HEK293 (cell line): Measurements from ENCODE around the gene PCBP3.

Experiments used
- CTCF ChIP-seq: fragments of 450-650 bp; formaldehyde crosslinking; IDR thresholded peaks from 2 replicates; pipeline ENCODE4 v1.5.1; 2016; ENCODE audit warnings: missing biosample characterization, missing genetic modification characterization
- HOXA7 ChIP-seq: sonication (generic); formaldehyde crosslinking; IDR thresholded peaks from 2 replicates; pipeline ENCODE4 v1.8.1; 2022; ENCODE audit warnings: missing genetic modification reagents, borderline replicate concordance
- IKZF3 ChIP-seq: fragments of 450-650 bp; IDR thresholded peaks from 2 replicates; pipeline ENCODE4 v1.5.0; 2018; ENCODE audit warnings: missing biosample characterization, mild to moderate bottlenecking, missing genetic modification characterization, moderate library complexity
- INSM2 ChIP-seq: fragments of 450-650 bp; formaldehyde crosslinking; IDR thresholded peaks from 2 replicates; pipeline ENCODE4 v1.5.1; 2016; ENCODE audit warnings: missing biosample characterization, missing genetic modification characterization
- KLF8 ChIP-seq: fragments of 450-650 bp; formaldehyde crosslinking; IDR thresholded peaks from 2 replicates; pipeline ENCODE4 v1.5.1; 2016; ENCODE audit warnings: missing biosample characterization, missing genetic modification characterization
- PRDM10 ChIP-seq: fragments of 450-650 bp; formaldehyde crosslinking; IDR thresholded peaks from 2 replicates; pipeline ENCODE4 v1.5.1; 2016; ENCODE audit warnings: missing biosample characterization, missing genetic modification characterization
- PRDM4 ChIP-seq: fragments of 450-650 bp; formaldehyde crosslinking; IDR thresholded peaks from 2 replicates; pipeline ENCODE4 v1.5.1; 2017; ENCODE audit warnings: missing biosample characterization, missing genetic modification characterization
- SP3 ChIP-seq: fragments of 450-650 bp; formaldehyde crosslinking; IDR thresholded peaks from 2 replicates; pipeline ENCODE4 v1.5.1; 2016; ENCODE audit warnings: missing biosample characterization, missing genetic modification characterization
- YY1 ChIP-seq: fragments of 450-650 bp; formaldehyde crosslinking; IDR thresholded peaks from 2 replicates; pipeline ENCODE4 v1.5.1; 2018; ENCODE audit warnings: missing biosample characterization, missing genetic modification characterization
- ZBTB6 ChIP-seq: fragments of 450-650 bp; formaldehyde crosslinking; IDR thresholded peaks from 2 replicates; pipeline ENCODE4 v1.5.1; 2017; ENCODE audit warnings: missing biosample characterization, missing genetic modification characterization
- ZIC2 ChIP-seq: fragments of 450-650 bp; formaldehyde crosslinking; IDR thresholded peaks from 2 replicates; pipeline ENCODE4 v1.5.1; 2016; ENCODE audit warnings: missing biosample characterization, missing genetic modification characterization
- ZNF112 ChIP-seq: fragments of 450-650 bp; formaldehyde crosslinking; IDR thresholded peaks from 2 replicates; pipeline ENCODE4 v1.5.0; 2017; ENCODE audit warnings: missing biosample characterization, missing genetic modification characterization
- ZNF140 ChIP-seq: fragments of 450-650 bp; formaldehyde crosslinking; IDR thresholded peaks from 2 replicates; pipeline ENCODE4 v1.5.1; 2016; ENCODE audit warnings: missing biosample characterization, missing genetic modification characterization
- ZNF239 ChIP-seq: fragments of 450-650 bp; formaldehyde crosslinking; IDR thresholded peaks from 2 replicates; pipeline ENCODE4 v1.5.1; 2016; ENCODE audit warnings: missing biosample characterization, missing genetic modification characterization
- ZNF292 ChIP-seq: fragments of 450-650 bp; formaldehyde crosslinking; IDR thresholded peaks from 2 replicates; pipeline ENCODE4 v1.5.1; 2016; ENCODE audit warnings: low read depth, missing biosample characterization, missing genetic modification characterization, borderline replicate concordance
- ZNF311 ChIP-seq: fragments of 450-650 bp; formaldehyde crosslinking; IDR thresholded peaks from 2 replicates; pipeline ENCODE4 v1.5.1; 2017; ENCODE audit warnings: missing biosample characterization, missing genetic modification characterization, borderline replicate concordance
- ZNF350 ChIP-seq: fragments of 450-650 bp; formaldehyde crosslinking; IDR thresholded peaks from 2 replicates; pipeline ENCODE4 v1.5.0; 2017; ENCODE audit warnings: missing biosample characterization, mild to moderate bottlenecking, missing genetic modification characterization
- ZNF404 ChIP-seq: fragments of 450-650 bp; formaldehyde crosslinking; IDR thresholded peaks from 2 replicates; pipeline ENCODE4 v1.5.1; 2017; ENCODE audit warnings: missing biosample characterization, missing genetic modification characterization
- ZNF514 ChIP-seq: fragments of 450-650 bp; formaldehyde crosslinking; IDR thresholded peaks from 2 replicates; pipeline ENCODE4 v1.5.1; 2016; ENCODE audit warnings: missing biosample characterization, missing genetic modification characterization
- ZNF560 ChIP-seq: fragments of 450-650 bp; formaldehyde crosslinking; IDR thresholded peaks from 2 replicates; pipeline ENCODE4 v1.5.1; 2017; ENCODE audit warnings: missing biosample characterization, missing genetic modification characterization, borderline replicate concordance
- ZNF571 ChIP-seq: fragments of 450-650 bp; formaldehyde crosslinking; IDR thresholded peaks from 2 replicates; pipeline ENCODE4 v1.5.0; 2017; ENCODE audit warnings: missing biosample characterization, missing genetic modification characterization
- ZNF610 ChIP-seq: fragments of 450-650 bp; formaldehyde crosslinking; IDR thresholded peaks from 2 replicates; pipeline ENCODE4 v1.5.1; 2016; ENCODE audit warnings: missing biosample characterization, missing genetic modification characterization, borderline replicate concordance
- ZNF785 ChIP-seq: fragments of 450-650 bp; formaldehyde crosslinking; IDR thresholded peaks from 2 replicates; pipeline ENCODE4 v1.5.1; 2016; ENCODE audit warnings: missing biosample characterization, missing genetic modification characterization
- ZNF837 ChIP-seq: fragments of 450-650 bp; formaldehyde crosslinking; IDR thresholded peaks from 2 replicates; pipeline ENCODE4 v1.5.1; 2016; ENCODE audit warnings: missing biosample characterization, missing genetic modification characterization
- TF ChIP-seq, protein P1 (sequence below): sonication (generic); formaldehyde crosslinking; IDR thresholded peaks from 2 replicates; pipeline ENCODE4 v1.8.1; 2022; ENCODE audit warnings: mild to moderate bottlenecking, moderate library complexity, missing genetic modification reagents
- TF ChIP-seq, protein P2 (sequence below): fragments of 450-650 bp; formaldehyde crosslinking; IDR thresholded peaks from 2 replicates; pipeline ENCODE4 v1.5.1; 2016; ENCODE audit warnings: missing biosample characterization, missing genetic modification characterization

PCBP3 gene

DNA sequence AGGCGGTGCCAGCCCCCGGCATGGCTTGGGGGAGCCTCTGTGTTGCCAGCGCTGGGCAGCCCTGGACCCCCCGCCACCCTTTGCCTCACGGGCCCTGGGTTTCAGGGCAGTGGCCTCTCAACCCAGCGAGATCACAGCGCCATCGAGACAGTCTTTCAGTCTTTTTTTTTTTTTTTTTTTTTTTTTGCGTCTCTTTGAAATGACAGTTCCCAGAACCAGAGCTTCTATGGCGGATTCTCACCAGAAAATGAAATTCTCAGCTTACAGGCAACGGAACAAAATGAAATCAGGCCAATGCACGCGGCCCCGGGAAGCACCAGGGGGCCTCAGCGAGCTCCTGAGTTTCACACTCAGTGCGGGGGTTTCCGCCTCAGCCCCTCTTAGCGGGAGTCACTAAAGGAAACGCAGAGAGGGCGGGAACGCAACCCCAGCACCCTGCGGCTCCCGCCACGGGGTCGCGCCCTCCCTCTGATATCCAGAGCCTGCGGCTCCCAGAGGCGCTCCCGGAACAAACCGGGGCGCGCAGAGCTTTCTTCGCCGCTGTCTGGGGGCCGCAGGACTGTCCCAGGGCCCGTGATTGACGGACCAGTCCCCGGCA is 330.0 kb downstream of the PCBP3 start (continued):
- TF ChIP-seq ZNF785: no peak
- TF ChIP-seq ZNF404 (tag by site-specific recombination): no peak
- no peak for TF ChIP-seq ZNF837 (tag by site-specific recombination)
- peak; percentile 86 for TF ChIP-seq IKZF3 (tag by site-specific recombination)
- no peak for TF ChIP-seq ZNF140
- TF ChIP-seq ZIC2 (tag by site-specific recombination): peak; percentile 94
- no peak for TF ChIP-seq SP3
- TF ChIP-seq ZNF514 (tag by site-specific recombination): no peak
- no peak for TF ChIP-seq ZNF350 (tag by site-specific recombination)
- no peak for TF ChIP-seq YY1
- TF ChIP-seq ZNF239 (tag by site-specific recombination): no peak
- TF ChIP-seq HOXA7: no peak
- TF ChIP-seq, protein P1, sequence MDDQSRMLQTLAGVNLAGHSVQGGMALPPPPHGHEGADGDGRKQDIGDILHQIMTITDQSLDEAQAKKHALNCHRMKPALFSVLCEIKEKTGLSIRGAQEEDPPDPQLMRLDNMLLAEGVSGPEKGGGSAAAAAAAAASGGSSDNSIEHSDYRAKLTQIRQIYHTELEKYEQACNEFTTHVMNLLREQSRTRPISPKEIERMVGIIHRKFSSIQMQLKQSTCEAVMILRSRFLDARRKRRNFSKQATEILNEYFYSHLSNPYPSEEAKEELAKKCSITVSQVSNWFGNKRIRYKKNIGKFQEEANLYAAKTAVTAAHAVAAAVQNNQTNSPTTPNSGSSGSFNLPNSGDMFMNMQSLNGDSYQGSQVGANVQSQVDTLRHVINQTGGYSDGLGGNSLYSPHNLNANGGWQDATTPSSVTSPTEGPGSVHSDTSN (CRISPR knock-in tag): no peak
- no peak for TF ChIP-seq ZNF292
- TF ChIP-seq ZNF610 (tag by site-specific recombination): no peak; the same call in 1 of the 2 replicates
- TF ChIP-seq PRDM10: no peak
- peak; percentile 68; the same call in 1 of the 2 replicates for TF ChIP-seq KLF8 (tag by site-specific recombination)
- TF ChIP-seq ZNF112 (tag by site-specific recombination): no peak
- no peak for TF ChIP-seq PRDM4
- no peak for TF ChIP-seq ZNF560 (tag by site-specific recombination)
- TF ChIP-seq ZBTB6 (tag by site-specific recombination): no peak; the same call in 1 of the 2 replicates
- TF ChIP-seq, protein P2, sequence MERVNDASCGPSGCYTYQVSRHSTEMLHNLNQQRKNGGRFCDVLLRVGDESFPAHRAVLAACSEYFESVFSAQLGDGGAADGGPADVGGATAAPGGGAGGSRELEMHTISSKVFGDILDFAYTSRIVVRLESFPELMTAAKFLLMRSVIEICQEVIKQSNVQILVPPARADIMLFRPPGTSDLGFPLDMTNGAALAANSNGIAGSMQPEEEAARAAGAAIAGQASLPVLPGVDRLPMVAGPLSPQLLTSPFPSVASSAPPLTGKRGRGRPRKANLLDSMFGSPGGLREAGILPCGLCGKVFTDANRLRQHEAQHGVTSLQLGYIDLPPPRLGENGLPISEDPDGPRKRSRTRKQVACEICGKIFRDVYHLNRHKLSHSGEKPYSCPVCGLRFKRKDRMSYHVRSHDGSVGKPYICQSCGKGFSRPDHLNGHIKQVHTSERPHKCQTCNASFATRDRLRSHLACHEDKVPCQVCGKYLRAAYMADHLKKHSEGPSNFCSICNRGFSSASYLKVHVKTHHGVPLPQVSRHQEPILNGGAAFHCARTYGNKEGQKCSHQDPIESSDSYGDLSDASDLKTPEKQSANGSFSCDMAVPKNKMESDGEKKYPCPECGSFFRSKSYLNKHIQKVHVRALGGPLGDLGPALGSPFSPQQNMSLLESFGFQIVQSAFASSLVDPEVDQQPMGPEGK (tag by site-specific recombination): peak; percentile 94; the same call in 1 of the 2 replicates
- 0 out of 2 replicates have a peak, but pooled peaks have one; percentile 45 for TF ChIP-seq INSM2 (tag by site-specific recombination)
- peak; percentile 78 for TF ChIP-seq CTCF
- TF ChIP-seq ZNF571 (tag by site-specific recombination): no peak
- TF ChIP-seq ZNF311 (tag by site-specific recombination): no peak
